Right ventricle myocardium superior (tissue), 1 donor: ENCODE data around the gene UBE2U. TPM values are rescaled to one million over a fixed set of nuclear protein-coding genes. Genes with fewer than 3 reads are reported as not detected.
"Not testable (repeated sequence)": the region's sequence is repeated elsewhere in the genome, so short reads cannot be mapped to it uniquely, and the experiment has no call there.

Experiments
- ATAC-seq: fragments of 200-7000 bp; cut with Tn5 transposase; one replicate; pipeline ENCODE4 v1.9.1; 2020; ENCODE audit warnings: mild to moderate bottlenecking; ENCODE audit not compliant: poor library complexity
- DNase-seq: peaks from one replicate; pipeline ENCODE4 v3.0.0-alpha.2; 2020
- intact Hi-C: fragments of 100-400 bp; cut with DNase I; formaldehyde crosslinking; loops from one replicate; pipeline ENCODE4 v1.11.2; 2022
- total RNA-seq: library from RNA; stranded (reverse); fragmentation: NEBNext Ultra II Directional; extraction: Animal tissue kit (Norgen Biotek cat#: 25700); gene quantifications from one replicate; pipeline ENCODE4 v1.2.1, GENCODE V29; 2021
- donor health status: DM: no; HTN: yes; CAD: no; lungs with severe emphysema.

Gene UBE2U
- total RNA-seq, 1 donor from 2014 or later = 1.2 TPM

- peak; percentile 62 for DNase-seq
- ATAC-seq = peak; percentile 83
- intact Hi-C loops = no loop called here
Measured at GRCh38 chr1:64186138-64186897, 17.1 kb upstream of the UBE2U start.

- ATAC-seq (peak; percentile 24), DNase-seq (no peak)
- intact Hi-C loops = no loop called here
Measured at GRCh38 chr1:64186898-64187280, 16.5 kb upstream of the UBE2U start.

GRCh38 chr1:64187646-64188045 is 15.8 kb upstream of the UBE2U start:
- no peak for ATAC-seq
- intact Hi-C loops = no loop called here
- no peak for DNase-seq

- ATAC-seq = no peak
Measured at GRCh38 chr1:64192290-64192689, 11.1 kb upstream of the UBE2U start.

GRCh38 chr1:64194168-64195080 is 9.0 kb upstream of the UBE2U start:
- no peak for ATAC-seq
- intact Hi-C loops = no loop called here
- DNase-seq = no peak

More at GRCh38 chr1:64192290-64192689, 11.1 kb upstream of the UBE2U start:
- intact Hi-C loops = no loop called here
- DNase-seq = no peak

- DNase-seq (no peak), ATAC-seq (no peak)
- intact Hi-C loops = no loop called here
Measured at GRCh38 chr1:64195081-64195395, 8.4 kb upstream of the UBE2U start.

- ATAC-seq (peak; percentile 85), DNase-seq (peak; percentile 42)
- intact Hi-C loops = no loop called here
Measured at GRCh38 chr1:64196074-64196870, 7.2 kb upstream of the UBE2U start.

GRCh38 chr1:64197076-64197475 is 6.3 kb upstream of the UBE2U start:
- ATAC-seq = no peak
- no peak for DNase-seq
- intact Hi-C loops = no loop called here

GRCh38 chr1:64199154-64199553 is 4.3 kb upstream of the UBE2U start:
- intact Hi-C loops = no loop called here
- no peak for ATAC-seq
- no peak for DNase-seq

GRCh38 chr1:64200064-64200463 is 3.4 kb upstream of the UBE2U start:
- intact Hi-C loops = no loop called here
- ATAC-seq (no peak), DNase-seq (no peak)

GRCh38 chr1:64209221-64209620 is 5.8 kb downstream of the UBE2U start:
- intact Hi-C loops = no loop called here
- ATAC-seq = no peak
- no peak for DNase-seq

GRCh38 chr1:64212031-64212430 is 8.6 kb downstream of the UBE2U start:
- intact Hi-C loops = no loop called here
- no peak for ATAC-seq
- no peak for DNase-seq

- no peak for DNase-seq
- intact Hi-C loops = no loop called here
- ATAC-seq = no peak
Measured at GRCh38 chr1:64215576-64215975, 12.2 kb downstream of the UBE2U start.

- DNase-seq (no peak), ATAC-seq (no peak)
- intact Hi-C loops = no loop called here
Measured at GRCh38 chr1:64220241-64220640, 16.8 kb downstream of the UBE2U start.

- ATAC-seq (no peak), DNase-seq (no peak)
- intact Hi-C loops = no loop called here
Measured at GRCh38 chr1:64223329-64224151, 20.1 kb downstream of the UBE2U start.

GRCh38 chr1:64224236-64224635 is 20.8 kb downstream of the UBE2U start:
- intact Hi-C loops, ATAC-seq, DNase-seq: not testable (repeated sequence)

- no peak for ATAC-seq
- no peak for DNase-seq
- intact Hi-C loops = no loop called here
Measured at GRCh38 chr1:64228167-64228957, 24.9 kb downstream of the UBE2U start.

- intact Hi-C loops = no loop called here
- ATAC-seq (no peak), DNase-seq (no peak)
Measured at GRCh38 chr1:64229307-64229706, 25.9 kb downstream of the UBE2U start.
